LNCAP (cell line): ENCODE results near the gene RUSF1.

ENCODE experiments used
- CTCF ChIP-seq: fragments of 450-650 bp; IDR thresholded peaks from 2 replicates; pipeline ENCODE4 v1.5.1; 2017; ENCODE audit warnings: mild to moderate bottlenecking

Gene RUSF1

DNA sequence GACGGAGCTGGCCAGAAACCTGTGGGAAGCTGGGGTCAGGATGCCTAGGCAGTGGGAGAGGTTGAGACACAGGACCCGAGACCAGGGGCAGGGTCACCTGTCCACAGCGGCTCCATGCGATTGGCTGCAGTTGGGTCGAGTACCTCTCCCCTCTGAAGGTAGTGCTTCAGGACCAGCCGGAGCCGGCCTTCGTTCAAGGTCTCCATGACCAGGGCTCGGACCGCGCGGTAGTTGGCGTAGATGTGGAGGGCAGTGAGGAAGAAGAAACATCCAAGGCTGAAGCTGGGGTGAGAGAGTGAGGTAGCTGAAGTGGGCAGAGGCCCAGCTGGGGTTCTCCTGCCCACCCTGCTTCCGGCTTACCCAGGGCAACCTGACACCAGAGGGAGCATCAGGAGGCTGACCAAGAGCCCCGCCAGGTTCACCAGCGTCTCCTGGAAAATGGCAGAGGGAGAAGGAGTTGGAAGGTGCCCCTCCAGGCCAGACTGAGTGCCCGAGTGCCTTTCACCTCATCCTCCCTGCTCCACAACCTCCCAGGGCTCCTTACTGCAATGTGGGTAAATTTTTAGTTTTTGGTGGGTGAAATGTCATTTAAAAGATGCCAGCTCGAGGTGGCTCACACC, 14.6 kb downstream of the RUSF1 start:
- no peak for TF ChIP-seq CTCF

GRCh38 chr16:31491778-31492418, 16.3 kb downstream of the RUSF1 start:
- no peak for TF ChIP-seq CTCF

- TF ChIP-seq CTCF, result no peak
Measured at GRCh38 chr16:31489616-31490584, 18.3 kb downstream of the RUSF1 start.

GRCh38 chr16:31489298-31489564, 19.0 kb downstream of the RUSF1 start:
- TF ChIP-seq CTCF, result no peak

DNA sequence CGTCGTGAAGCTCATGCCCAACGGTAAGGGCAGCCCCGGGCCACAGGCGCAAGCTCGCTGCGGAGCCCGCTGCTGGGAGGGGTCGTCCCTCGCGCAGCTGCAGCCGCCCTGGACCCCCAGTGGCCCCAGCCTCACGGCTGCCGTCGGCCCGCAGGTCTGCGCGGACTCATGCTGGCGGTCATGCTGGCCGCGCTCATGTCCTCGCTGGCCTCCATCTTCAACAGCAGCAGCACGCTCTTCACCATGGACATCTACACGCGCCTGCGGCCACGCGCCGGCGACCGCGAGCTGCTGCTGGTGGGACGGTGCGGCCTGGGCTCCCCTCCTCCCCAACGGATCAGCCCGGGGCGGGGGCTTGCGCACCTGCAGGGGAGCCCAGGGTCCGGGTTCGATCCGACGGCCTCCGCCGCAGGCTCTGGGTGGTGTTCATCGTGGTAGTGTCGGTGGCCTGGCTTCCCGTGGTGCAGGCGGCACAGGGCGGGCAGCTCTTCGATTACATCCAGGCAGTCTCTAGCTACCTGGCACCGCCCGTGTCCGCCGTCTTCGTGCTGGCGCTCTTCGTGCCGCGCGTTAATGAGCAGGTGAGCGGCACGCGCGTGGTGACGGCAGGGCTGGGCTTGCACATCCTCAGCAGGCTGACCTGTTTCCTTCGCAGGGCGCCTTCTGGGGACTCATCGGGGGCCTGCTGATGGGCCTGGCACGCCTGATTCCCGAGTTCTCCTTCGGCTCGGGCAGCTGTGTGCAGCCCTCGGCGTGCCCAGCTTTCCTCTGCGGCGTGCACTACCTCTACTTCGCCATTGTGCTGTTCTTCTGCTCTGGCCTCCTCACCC, 19.5 kb downstream of the RUSF1 start:
- TF ChIP-seq CTCF, result no peak

- no peak for TF ChIP-seq CTCF
Measured at GRCh38 chr16:31487720-31488467, 20.3 kb downstream of the RUSF1 start.
